ENCODE measurements around the gene PRADC1. TPM values are rescaled to one million over a fixed set of nuclear protein-coding genes. Genes with fewer than 3 reads are reported as not detected.

Gene PRADC1
- total and polyA plus RNA-seq, 2 experiments from 2014 or later: 6.5 to 8.3 TPM

GRCh38 chr2:73269686-73270465 lies 36.8 kb upstream of the PRADC1 start:
- Histone ChIP-seq H3K4me1 (ENCODE audit: insufficient read depth) (peaks cover 11% of the 10 kb centered on the region), H3K36me3 (ENCODE audit: insufficient read depth) (no peaks in the 10 kb centered on the region), H3K79me2 (replicated peaks; ENCODE audit: insufficient read depth) (0 out of 2 replicates have a peak, but pooled peaks cover 5% of the 10 kb centered on the region), H3K4me3 (peak overlapping the region; percentile 69), H3K27ac (ENCODE audit: low read depth) (no peak overlapping the region), H3F3A (replicated peaks; ENCODE audit: low read depth) (peaks cover 8% of the 10 kb centered on the region; the same call in 1 of the 2 replicates), H2AFZ (no peak overlapping the region), H3K9me2 (ENCODE audit: insufficient read depth) (no peaks in the 10 kb centered on the region), H3K27me3 (ENCODE audit: insufficient read depth) (peaks cover 29% of the 10 kb centered on the region), H3K4me2 (peak overlapping the region; percentile 85), H4K20me1 (replicated peaks; ENCODE audit: insufficient read depth) (peaks cover 9% of the 10 kb centered on the region; the same call in 1 of the 2 replicates)
- Mint-ChIP-seq H3K36me3 (ENCODE audit: low read depth) (peaks cover 11% of the 10 kb centered on the region; the same call in 2 of the 3 replicates), H3K4me1 (peaks cover 14% of the 10 kb centered on the region), H3K9me3 (no peaks in the 10 kb centered on the region; the same call in 1 of the 3 replicates), H3K4me3 (peak overlapping the region; percentile 65), H3K27ac (no peak overlapping the region), H3K27me3 (ENCODE audit: insufficient read depth, low read depth, poor library complexity) (peaks cover 25% of the 10 kb centered on the region)
- ATAC-seq: peak; percentile 9
- TF ChIP-seq JUNB (IDR thresholded peaks at IDR 0.05; ENCODE audit: unreplicated experiment) (no peak), ETS1 (IDR thresholded peaks at IDR 0.05) (no peak), CREB1 (CRISPR knock-in tag; IDR thresholded peaks at IDR 0.05; ENCODE audit: low read depth) (no peak)
- DNase-seq (ENCODE audit: low spot score): no peak

GRCh38 chr2:73268830-73269685 lies 36.0 kb upstream of the PRADC1 start:
- H3K27me3 ChIP-seq (ENCODE audit: insufficient read depth): peaks cover 29% of the 10 kb centered on the region
- H3K9me2 ChIP-seq (ENCODE audit: insufficient read depth): no peaks in the 10 kb centered on the region
- peak overlapping the region; percentile 87 for H3K4me2 ChIP-seq
- Mint-ChIP-seq H3K9me3 (no peaks in the 10 kb centered on the region; the same call in 1 of the 3 replicates), H3K4me1 (peaks cover 14% of the 10 kb centered on the region), H3K36me3 (ENCODE audit: low read depth) (peaks cover 11% of the 10 kb centered on the region; the same call in 2 of the 3 replicates), H3K27ac (no peak overlapping the region), H3K4me3 (peak overlapping the region; percentile 66), H3K27me3 (ENCODE audit: insufficient read depth, low read depth, poor library complexity) (peaks cover 26% of the 10 kb centered on the region)
- peaks cover 8% of the 10 kb centered on the region; the same call in 1 of the 2 replicates for H3F3A ChIP-seq (replicated peaks; ENCODE audit: low read depth)
- TF ChIP-seq POLR2AphosphoS5 (IDR thresholded peaks at IDR 0.05; ENCODE audit: low read depth): peak; percentile 60; the same call in 1 of the 2 replicates
- peak in 1 of 2 experiments; percentile 13; a peak in 2 of 4 replicates for TF ChIP-seq CTCF (conservative IDR thresholded peaks at IDR 0.05; ENCODE audit: low read depth in 2 of 2)
- no peak for TF ChIP-seq ETS1 (IDR thresholded peaks at IDR 0.05)
- 0 out of 2 replicates have a peak, but pooled peaks cover 5% of the 10 kb centered on the region for H3K79me2 ChIP-seq (replicated peaks; ENCODE audit: insufficient read depth)
- DNase-seq (ENCODE audit: low spot score) (peak; percentile 92), ATAC-seq (peak; percentile 83)
- peak overlapping the region; percentile 69 for H3K4me3 ChIP-seq
- H3K4me1 ChIP-seq (ENCODE audit: insufficient read depth): peaks cover 11% of the 10 kb centered on the region
- peaks cover 9% of the 10 kb centered on the region; the same call in 1 of the 2 replicates for H4K20me1 ChIP-seq (replicated peaks; ENCODE audit: insufficient read depth)
- H3K36me3 ChIP-seq (ENCODE audit: insufficient read depth): no peaks in the 10 kb centered on the region
- no peak overlapping the region for H3K27ac ChIP-seq (ENCODE audit: low read depth)
- peak overlapping the region; percentile 59; the same call in 1 of the 2 replicates for H2AFZ ChIP-seq

Data from GM23338 (cell line).